Parietal lobe (tissue), 1 donor: ENCODE results near the gene NMS. TPM values are rescaled to one million over a fixed set of nuclear protein-coding genes. Genes with fewer than 3 reads are reported as not detected.

Experiments used
- total RNA-seq: library from RNA; depleted of rRNA; stranded (reverse); fragments of >200 nt; gene quantifications from one replicate; pipeline ENCODE4 v1.2.3, GENCODE V29; 2014

NMS gene, protein sequence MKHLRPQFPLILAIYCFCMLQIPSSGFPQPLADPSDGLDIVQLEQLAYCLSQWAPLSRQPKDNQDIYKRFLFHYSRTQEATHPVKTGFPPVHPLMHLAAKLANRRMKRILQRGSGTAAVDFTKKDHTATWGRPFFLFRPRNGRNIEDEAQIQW
- not detected for total RNA-seq

DNA sequence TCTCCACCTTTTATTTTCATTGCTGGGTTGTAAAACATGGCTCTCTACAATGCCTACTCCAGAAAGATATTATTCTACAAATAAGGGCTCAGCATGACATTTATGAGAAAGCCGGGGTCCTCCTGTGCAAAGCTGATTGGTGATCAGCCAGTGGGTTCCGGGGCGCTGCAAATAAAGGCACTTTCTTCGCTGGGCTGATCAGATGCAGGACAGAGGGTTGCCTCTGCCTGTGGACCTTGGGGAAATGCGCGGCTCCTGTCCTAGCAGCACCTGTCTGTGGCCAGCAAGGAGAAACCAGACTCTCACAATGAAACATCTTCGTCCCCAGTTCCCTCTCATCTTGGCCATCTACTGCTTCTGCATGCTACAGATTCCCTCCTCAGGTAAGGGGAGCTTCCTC is at the start of gene NMS:
NMS (plus strand) TSS at position 301 of the 400 bp plus-strand sequence; CDS start at position 308, 7 bp downstream.

Other genes starting within 250 kb of the NMS start
- gene LONRF2, start 148.0 kb upstream of the NMS start, total RNA-seq: 87.6 TPM
- gene CHST10, start 52.8 kb upstream of the NMS start, total RNA-seq: 89.2 TPM
- gene PDCL3, start 92.5 kb downstream of the NMS start, total RNA-seq: 10.6 TPM